Osteoblast (primary cell): Measurements from ENCODE around the gene PBX4. TPM values are rescaled to one million over a fixed set of nuclear protein-coding genes. Genes with fewer than 3 reads are reported as not detected.

ENCODE experiments used
- DNase-seq: peaks from one replicate; pipeline ENCODE4 v3.0.0; 2011; ENCODE audit warnings: low spot score, mixed read lengths; ENCODE audit not compliant: insufficient read length; ENCODE audit errors: missing footprints
- H2AFZ ChIP-seq: 2 replicates; pipeline ENCODE4 v1.6.0; 2011; ENCODE audit warnings: mild to moderate bottlenecking, low read length
- H3K27ac ChIP-seq: 2 replicates; pipeline ENCODE4 v1.5.1; 2011; ENCODE audit warnings: mild to moderate bottlenecking, low read depth, low read length, moderate library complexity
- H3K27me3 ChIP-seq: 2 replicates; pipeline ENCODE4 v1.6.0; 2012; ENCODE audit warnings: mild to moderate bottlenecking, control low read depth, inconsistent platforms, low read length, moderate library complexity; ENCODE audit not compliant: insufficient read depth
- H3K36me3 ChIP-seq: 2 replicates; pipeline ENCODE4 v1.5.1; 2011; ENCODE audit warnings: mild to moderate bottlenecking, low read length, control low read depth, moderate library complexity; ENCODE audit not compliant: insufficient read depth
- H3K4me1 ChIP-seq: 2 replicates; pipeline ENCODE4 v1.5.1; 2011; ENCODE audit warnings: mild to moderate bottlenecking, low read length, control low read depth, moderate library complexity; ENCODE audit not compliant: insufficient read depth
- H3K4me2 ChIP-seq: 2 replicates; pipeline ENCODE4 v1.6.0; 2011; ENCODE audit warnings: mild to moderate bottlenecking, low read length; ENCODE audit not compliant: insufficient read depth
- H3K4me3 ChIP-seq: fragments of 200-600 bp; sonication (generic); 3 replicates; pipeline ENCODE4 v1.5.1; 2012; ENCODE audit warnings: mild to moderate bottlenecking, low read length, inconsistent platforms; ENCODE audit not compliant: insufficient read depth
- H3K79me2 ChIP-seq: 2 replicates; pipeline ENCODE4 v1.6.0; 2012; ENCODE audit warnings: mild to moderate bottlenecking, low read length, control low read depth, inconsistent platforms; ENCODE audit not compliant: insufficient read depth
- H3K9me3 ChIP-seq: 2 replicates; pipeline ENCODE4 v1.5.1; 2011; ENCODE audit warnings: low read depth, low read length, control low read depth
- H4K20me1 ChIP-seq: 2 replicates; pipeline ENCODE4 v1.6.0; 2012; ENCODE audit warnings: mild to moderate bottlenecking, low read length, control low read depth; ENCODE audit not compliant: insufficient read depth
- total RNA-seq: library from RNA; depleted of rRNA; stranded (reverse); fragments of >200 nt; gene quantifications from 2 replicates; pipeline ENCODE4 v1.2.3, GENCODE V29; 2012
- TF ChIP-seq, protein P1 (sequence below): IDR thresholded peaks from 2 replicates; pipeline ENCODE4 v1.5.1; 2011; ENCODE audit warnings: mild to moderate bottlenecking, low read depth, low read length, moderate library complexity; ENCODE audit errors: extremely low read depth

The PBX4 gene
- total RNA-seq, 1 donor, result 0.36 TPM

DNA sequence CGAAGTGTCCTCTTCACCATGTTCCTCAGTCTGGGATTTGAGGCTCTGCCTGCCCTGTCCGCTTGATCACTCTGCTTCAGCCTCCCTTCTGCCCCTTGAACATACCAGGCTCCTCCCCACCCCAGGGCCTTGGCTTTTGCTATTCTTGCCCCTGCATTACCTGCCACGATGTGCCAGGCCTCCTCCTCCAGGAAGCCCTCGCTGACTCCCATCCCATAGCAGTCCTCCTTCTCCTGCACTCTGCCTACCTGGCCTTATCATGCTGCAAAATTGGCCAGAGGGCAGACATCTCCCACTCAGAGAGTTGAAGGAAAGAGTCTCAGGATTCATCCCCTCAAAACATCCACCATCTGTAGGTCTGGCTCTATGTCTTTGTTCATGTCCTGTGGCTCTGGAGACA, 87.6 kb downstream of the PBX4 start:
- Histone ChIP-seq H2AFZ (no peak overlapping the region), H3K79me2 (peaks cover 2% of the 10 kb centered on the region), H3K9me3 (no peaks in the 10 kb centered on the region), H3K36me3 (peaks cover 10% of the 10 kb centered on the region), H4K20me1 (peaks cover 13% of the 10 kb centered on the region), H3K4me3 (no peak overlapping the region), H3K27me3 (no peaks in the 10 kb centered on the region), H3K4me2 (no peak overlapping the region), H3K27ac (no peak overlapping the region), H3K4me1 (peaks cover 11% of the 10 kb centered on the region)
- TF ChIP-seq, protein P1, sequence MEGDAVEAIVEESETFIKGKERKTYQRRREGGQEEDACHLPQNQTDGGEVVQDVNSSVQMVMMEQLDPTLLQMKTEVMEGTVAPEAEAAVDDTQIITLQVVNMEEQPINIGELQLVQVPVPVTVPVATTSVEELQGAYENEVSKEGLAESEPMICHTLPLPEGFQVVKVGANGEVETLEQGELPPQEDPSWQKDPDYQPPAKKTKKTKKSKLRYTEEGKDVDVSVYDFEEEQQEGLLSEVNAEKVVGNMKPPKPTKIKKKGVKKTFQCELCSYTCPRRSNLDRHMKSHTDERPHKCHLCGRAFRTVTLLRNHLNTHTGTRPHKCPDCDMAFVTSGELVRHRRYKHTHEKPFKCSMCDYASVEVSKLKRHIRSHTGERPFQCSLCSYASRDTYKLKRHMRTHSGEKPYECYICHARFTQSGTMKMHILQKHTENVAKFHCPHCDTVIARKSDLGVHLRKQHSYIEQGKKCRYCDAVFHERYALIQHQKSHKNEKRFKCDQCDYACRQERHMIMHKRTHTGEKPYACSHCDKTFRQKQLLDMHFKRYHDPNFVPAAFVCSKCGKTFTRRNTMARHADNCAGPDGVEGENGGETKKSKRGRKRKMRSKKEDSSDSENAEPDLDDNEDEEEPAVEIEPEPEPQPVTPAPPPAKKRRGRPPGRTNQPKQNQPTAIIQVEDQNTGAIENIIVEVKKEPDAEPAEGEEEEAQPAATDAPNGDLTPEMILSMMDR, result no peak
- DNase-seq, result peak; percentile 84

DNA sequence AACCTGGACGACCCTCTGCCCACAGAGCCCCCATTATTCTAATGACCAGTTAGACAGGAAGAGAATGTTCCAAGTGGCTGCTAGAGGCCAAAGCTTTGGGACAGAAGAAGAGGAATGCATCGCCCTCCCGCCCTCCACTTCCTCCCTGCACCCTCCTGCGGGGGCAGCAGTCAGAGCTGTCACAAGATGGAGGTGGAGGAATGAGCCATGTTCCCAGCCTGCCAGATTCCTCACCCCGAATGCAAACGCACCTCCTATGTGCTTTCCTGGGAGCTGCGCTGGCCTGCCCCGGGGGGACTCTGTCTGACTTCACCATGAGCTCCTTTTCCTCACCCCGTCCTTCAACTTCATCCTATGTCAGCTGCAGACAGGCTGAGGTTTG, 88.1 kb downstream of the PBX4 start:
- H3K4me2 ChIP-seq, result no peak overlapping the region
- no peak overlapping the region for H3K4me3 ChIP-seq
- peak; percentile 96 for DNase-seq
- no peak overlapping the region for H2AFZ ChIP-seq
- no peaks in the 10 kb centered on the region for H3K27me3 ChIP-seq
- no peak overlapping the region for H3K27ac ChIP-seq
- peaks cover 11% of the 10 kb centered on the region for H3K4me1 ChIP-seq
- no peaks in the 10 kb centered on the region for H3K9me3 ChIP-seq
- H4K20me1 ChIP-seq, result peaks cover 17% of the 10 kb centered on the region
- peaks cover 10% of the 10 kb centered on the region for H3K36me3 ChIP-seq
- H3K79me2 ChIP-seq, result peaks cover 5% of the 10 kb centered on the region
- TF ChIP-seq, protein P1, result no peak

DNA sequence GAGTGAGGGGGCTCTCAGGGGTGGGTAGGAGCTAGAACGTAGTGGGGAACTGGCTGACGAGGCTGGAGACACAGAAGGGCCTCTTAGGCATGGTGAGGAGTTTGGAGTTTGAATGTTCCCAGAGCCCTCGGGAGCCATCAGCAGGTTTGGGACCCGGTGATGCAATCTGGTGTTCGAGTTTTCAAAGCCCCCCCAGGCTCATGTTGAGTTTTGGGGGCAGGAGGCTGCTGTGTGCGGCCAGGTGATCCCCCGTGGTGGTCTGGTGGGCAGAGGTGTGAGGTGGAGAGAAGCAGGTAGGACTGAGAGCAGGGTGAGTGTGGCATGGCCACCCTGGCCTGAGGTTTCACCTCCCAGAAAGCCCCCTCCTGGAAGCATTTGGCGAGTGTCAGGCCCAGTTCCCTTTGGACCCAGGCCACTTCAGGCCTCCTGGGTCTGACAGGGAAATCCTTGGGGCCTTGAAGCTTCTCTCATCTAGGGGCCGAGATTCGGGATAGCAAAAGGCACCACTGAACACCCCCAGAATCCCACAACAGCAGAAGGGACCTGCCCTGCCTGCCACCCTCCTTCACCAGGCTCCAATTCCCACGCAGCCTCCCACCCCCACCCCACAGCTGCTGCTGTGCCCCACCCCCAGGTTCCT, 88.6 kb downstream of the PBX4 start:
- H2AFZ ChIP-seq, result no peak overlapping the region
- H3K79me2 ChIP-seq, result peaks cover 11% of the 10 kb centered on the region
- H3K9me3 ChIP-seq, result no peaks in the 10 kb centered on the region
- no peaks in the 10 kb centered on the region for H3K27me3 ChIP-seq
- H3K36me3 ChIP-seq, result peaks cover 10% of the 10 kb centered on the region
- H3K27ac ChIP-seq, result no peak overlapping the region
- no peak overlapping the region for H3K4me2 ChIP-seq
- no peak overlapping the region for H3K4me3 ChIP-seq
- peaks cover 11% of the 10 kb centered on the region for H3K4me1 ChIP-seq
- TF ChIP-seq, protein P1, result no peak
- peaks cover 22% of the 10 kb centered on the region for H4K20me1 ChIP-seq
- peak; percentile 90 for DNase-seq

DNA sequence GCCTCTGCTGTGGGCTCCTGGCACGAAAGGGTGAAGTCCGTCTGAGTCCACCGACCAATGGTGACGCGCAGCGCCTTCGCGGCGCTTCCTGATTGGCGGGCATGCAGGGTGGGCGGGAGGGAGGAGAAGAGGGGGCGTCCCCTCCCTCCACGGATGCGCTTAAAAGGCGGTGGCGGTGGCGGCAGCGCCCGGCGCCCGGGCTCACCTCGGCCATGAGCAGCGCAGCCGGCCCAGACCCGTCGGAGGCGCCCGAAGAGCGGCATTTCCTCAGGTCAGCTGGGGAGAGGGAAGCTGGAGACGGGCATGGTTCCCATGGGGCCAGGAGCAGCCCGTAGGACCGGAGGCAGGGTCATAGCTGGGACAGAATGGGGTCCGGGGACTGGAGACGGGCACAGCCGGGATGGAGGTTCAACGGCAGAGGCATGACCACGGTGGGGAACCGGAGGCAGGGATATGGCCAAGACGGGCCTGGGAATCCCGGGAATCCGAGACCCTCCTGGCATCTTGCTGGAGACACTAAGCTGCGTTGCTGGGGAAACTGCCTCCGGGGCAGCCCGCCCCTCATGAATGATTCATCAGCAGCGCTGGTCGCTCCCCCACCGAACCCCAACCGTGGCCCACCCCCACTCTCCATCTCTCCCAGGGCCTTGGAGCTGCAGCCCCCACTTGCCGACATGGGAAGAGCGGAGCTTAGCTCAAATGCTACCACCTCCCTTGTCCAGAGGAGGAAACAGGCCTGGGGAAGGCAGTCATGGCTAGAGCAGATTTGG, 89.6 kb downstream of the PBX4 start, which contains the start of gene YJEFN3:
TSS of gene YJEFN3 (plus strand) at position 191 of the 770 bp plus-strand sequence. CDS start at position 213, 22 bp downstream.
- TF ChIP-seq, protein P1, result no peak
- no peak within 1 kb of the TSS for H3K27ac ChIP-seq
- no peak within 1 kb of the TSS for H3K4me3 ChIP-seq
- H3K4me1 ChIP-seq, result peaks cover 11% of the 10 kb centered on the region
- H3K36me3 ChIP-seq, result peaks cover 10% of the 10 kb centered on the region
- peaks cover 29% of the 10 kb centered on the region for H4K20me1 ChIP-seq
- H3K9me3 ChIP-seq, result no peaks in the 10 kb centered on the region
- DNase-seq, result peak; percentile 84
- H2AFZ ChIP-seq, result no peak within 1 kb of the TSS
- no peaks in the 10 kb centered on the region for H3K27me3 ChIP-seq
- H3K4me2 ChIP-seq, result no peak within 1 kb of the TSS
- peaks cover 19% of the 10 kb centered on the region for H3K79me2 ChIP-seq
